Measurements from ENCODE around the gene G0S2. TPM values are rescaled to one million over a fixed set of nuclear protein-coding genes. Genes with fewer than 3 reads are reported as not detected.

The G0S2 gene
- total and polyA plus RNA-seq, 9 of the 15 experiments (the other 6 are each of a cell fraction or from before 2014, with no cell fraction given) = 0.18 to 65.6 (median 11.4) TPM

DNA sequence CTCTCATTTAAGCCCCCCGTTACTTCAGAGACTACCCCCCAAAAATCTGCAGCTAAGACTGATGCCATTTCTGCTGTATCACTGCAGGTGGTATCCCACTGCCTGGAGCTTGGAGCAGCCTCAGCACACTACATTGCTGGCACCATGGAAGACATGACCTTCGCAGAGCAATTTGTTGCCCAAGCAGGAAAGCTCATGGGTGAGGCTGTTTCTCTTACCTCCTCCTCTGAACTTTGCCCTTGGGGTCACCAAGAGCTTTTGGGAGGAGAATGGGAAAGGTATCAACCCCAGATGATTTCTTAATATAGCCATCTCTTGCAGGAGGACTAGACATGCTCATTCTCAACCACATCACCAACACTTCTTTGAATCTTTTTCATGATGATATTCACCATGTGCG is 31.4 kb downstream of the G0S2 start:
- CTCF ChIA-PET (ENCODE audit: low intra/inter-chr PET ratio) = no interaction called here
- TF ChIP-seq, protein P1, sequence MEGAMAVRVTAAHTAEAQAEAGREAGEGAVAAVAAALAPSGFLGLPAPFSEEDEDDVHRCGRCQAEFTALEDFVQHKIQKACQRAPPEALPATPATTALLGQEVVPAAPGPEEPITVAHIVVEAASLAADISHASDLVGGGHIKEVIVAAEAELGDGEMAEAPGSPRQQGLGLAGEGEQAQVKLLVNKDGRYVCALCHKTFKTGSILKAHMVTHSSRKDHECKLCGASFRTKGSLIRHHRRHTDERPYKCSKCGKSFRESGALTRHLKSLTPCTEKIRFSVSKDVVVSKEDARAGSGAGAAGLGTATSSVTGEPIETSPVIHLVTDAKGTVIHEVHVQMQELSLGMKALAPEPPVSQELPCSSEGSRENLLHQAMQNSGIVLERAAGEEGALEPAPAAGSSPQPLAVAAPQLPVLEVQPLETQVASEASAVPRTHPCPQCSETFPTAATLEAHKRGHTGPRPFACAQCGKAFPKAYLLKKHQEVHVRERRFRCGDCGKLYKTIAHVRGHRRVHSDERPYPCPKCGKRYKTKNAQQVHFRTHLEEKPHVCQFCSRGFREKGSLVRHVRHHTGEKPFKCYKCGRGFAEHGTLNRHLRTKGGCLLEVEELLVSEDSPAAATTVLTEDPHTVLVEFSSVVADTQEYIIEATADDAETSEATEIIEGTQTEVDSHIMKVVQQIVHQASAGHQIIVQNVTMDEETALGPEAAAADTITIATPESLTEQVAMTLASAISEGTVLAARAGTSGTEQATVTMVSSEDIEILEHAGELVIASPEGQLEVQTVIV (CRISPR knock-in tag; IDR thresholded peaks at IDR 0.05; ENCODE audit: borderline replicate concordance) = no peak
- no peak for TF ChIP-seq TCF7L2 (IDR thresholded peaks at IDR 0.05; ENCODE audit: low read depth, low read length)
- TF ChIP-seq MEF2A (IDR thresholded peaks at IDR 0.05; ENCODE audit: control insufficient read depth, low read depth, low read length) = no peak
- TF ChIP-seq NUFIP1 (IDR thresholded peaks at IDR 0.05; ENCODE audit: partially characterized antibody) = no peak
- TF ChIP-seq, protein P2, sequence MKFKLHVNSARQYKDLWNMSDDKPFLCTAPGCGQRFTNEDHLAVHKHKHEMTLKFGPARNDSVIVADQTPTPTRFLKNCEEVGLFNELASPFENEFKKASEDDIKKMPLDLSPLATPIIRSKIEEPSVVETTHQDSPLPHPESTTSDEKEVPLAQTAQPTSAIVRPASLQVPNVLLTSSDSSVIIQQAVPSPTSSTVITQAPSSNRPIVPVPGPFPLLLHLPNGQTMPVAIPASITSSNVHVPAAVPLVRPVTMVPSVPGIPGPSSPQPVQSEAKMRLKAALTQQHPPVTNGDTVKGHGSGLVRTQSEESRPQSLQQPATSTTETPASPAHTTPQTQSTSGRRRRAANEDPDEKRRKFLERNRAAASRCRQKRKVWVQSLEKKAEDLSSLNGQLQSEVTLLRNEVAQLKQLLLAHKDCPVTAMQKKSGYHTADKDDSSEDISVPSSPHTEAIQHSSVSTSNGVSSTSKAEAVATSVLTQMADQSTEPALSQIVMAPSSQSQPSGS (CRISPR knock-in tag; IDR thresholded peaks at IDR 0.05) = no peak
- TF ChIP-seq, protein P3, sequence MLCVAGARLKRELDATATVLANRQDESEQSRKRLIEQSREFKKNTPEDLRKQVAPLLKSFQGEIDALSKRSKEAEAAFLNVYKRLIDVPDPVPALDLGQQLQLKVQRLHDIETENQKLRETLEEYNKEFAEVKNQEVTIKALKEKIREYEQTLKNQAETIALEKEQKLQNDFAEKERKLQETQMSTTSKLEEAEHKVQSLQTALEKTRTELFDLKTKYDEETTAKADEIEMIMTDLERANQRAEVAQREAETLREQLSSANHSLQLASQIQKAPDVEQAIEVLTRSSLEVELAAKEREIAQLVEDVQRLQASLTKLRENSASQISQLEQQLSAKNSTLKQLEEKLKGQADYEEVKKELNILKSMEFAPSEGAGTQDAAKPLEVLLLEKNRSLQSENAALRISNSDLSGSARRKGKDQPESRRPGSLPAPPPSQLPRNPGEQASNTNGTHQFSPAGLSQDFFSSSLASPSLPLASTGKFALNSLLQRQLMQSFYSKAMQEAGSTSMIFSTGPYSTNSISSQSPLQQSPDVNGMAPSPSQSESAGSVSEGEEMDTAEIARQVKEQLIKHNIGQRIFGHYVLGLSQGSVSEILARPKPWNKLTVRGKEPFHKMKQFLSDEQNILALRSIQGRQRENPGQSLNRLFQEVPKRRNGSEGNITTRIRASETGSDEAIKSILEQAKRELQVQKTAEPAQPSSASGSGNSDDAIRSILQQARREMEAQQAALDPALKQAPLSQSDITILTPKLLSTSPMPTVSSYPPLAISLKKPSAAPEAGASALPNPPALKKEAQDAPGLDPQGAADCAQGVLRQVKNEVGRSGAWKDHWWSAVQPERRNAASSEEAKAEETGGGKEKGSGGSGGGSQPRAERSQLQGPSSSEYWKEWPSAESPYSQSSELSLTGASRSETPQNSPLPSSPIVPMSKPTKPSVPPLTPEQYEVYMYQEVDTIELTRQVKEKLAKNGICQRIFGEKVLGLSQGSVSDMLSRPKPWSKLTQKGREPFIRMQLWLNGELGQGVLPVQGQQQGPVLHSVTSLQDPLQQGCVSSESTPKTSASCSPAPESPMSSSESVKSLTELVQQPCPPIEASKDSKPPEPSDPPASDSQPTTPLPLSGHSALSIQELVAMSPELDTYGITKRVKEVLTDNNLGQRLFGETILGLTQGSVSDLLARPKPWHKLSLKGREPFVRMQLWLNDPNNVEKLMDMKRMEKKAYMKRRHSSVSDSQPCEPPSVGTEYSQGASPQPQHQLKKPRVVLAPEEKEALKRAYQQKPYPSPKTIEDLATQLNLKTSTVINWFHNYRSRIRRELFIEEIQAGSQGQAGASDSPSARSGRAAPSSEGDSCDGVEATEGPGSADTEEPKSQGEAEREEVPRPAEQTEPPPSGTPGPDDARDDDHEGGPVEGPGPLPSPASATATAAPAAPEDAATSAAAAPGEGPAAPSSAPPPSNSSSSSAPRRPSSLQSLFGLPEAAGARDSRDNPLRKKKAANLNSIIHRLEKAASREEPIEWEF (CRISPR knock-in tag; IDR thresholded peaks at IDR 0.05) = no peak
- TF ChIP-seq SP2 (IDR thresholded peaks at IDR 0.05; ENCODE audit: extremely low read depth, low read depth, low read length, poor library complexity, severe bottlenecking) = no peak
- TF ChIP-seq, protein P4, sequence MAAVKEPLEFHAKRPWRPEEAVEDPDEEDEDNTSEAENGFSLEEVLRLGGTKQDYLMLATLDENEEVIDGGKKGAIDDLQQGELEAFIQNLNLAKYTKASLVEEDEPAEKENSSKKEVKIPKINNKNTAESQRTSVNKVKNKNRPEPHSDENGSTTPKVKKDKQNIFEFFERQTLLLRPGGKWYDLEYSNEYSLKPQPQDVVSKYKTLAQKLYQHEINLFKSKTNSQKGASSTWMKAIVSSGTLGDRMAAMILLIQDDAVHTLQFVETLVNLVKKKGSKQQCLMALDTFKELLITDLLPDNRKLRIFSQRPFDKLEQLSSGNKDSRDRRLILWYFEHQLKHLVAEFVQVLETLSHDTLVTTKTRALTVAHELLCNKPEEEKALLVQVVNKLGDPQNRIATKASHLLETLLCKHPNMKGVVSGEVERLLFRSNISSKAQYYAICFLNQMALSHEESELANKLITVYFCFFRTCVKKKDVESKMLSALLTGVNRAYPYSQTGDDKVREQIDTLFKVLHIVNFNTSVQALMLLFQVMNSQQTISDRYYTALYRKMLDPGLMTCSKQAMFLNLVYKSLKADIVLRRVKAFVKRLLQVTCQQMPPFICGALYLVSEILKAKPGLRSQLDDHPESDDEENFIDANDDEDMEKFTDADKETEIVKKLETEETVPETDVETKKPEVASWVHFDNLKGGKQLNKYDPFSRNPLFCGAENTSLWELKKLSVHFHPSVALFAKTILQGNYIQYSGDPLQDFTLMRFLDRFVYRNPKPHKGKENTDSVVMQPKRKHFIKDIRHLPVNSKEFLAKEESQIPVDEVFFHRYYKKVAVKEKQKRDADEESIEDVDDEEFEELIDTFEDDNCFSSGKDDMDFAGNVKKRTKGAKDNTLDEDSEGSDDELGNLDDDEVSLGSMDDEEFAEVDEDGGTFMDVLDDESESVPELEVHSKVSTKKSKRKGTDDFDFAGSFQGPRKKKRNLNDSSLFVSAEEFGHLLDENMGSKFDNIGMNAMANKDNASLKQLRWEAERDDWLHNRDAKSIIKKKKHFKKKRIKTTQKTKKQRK (IDR thresholded peaks at IDR 0.05; ENCODE audit: borderline replicate concordance, low read depth, low read length) = no peak
- TF ChIP-seq SPI1 (IDR thresholded peaks at IDR 0.05; ENCODE audit: borderline replicate concordance, low read depth, low read length) = no peak

More for the DNA sequence above, 31.4 kb downstream of the G0S2 start:
- ATAC-seq = no peak
- no peaks in the 10 kb centered on the region for H4K20me1 ChIP-seq (replicated peaks; ENCODE audit: control insufficient read depth, insufficient read depth, low read length)
- intact Hi-C loops (cut with micrococcal nuclease) = no loop called here
- no peaks in the 10 kb centered on the region for H3K4me1 ChIP-seq (replicated peaks in 1 of 2; ENCODE audit: control insufficient read depth in 2 of 2, insufficient read depth in 2 of 2, low read length in 2 of 2)
- H3K4me2 ChIP-seq (ENCODE audit: insufficient read depth, low read length) = no peak overlapping the region
- no peaks in the 10 kb centered on the region for H3K79me2 ChIP-seq (ENCODE audit: control insufficient read depth, insufficient read depth, low read length)
- no peak overlapping the region for H2AFZ ChIP-seq (ENCODE audit: low read depth, low read length)
- no peak for FAIRE-seq
- no peak overlapping the region for H3K4me3 ChIP-seq
- no peak overlapping the region for H3K27ac ChIP-seq (ENCODE audit: extremely low read depth, low read depth, low read length)
- in situ Hi-C loops (cut with MboI) = no loop called here
- no peak for DNase-seq (ENCODE audit: extremely low read depth in 1 of 4, low spot score in 3 of 4)
- H3K36me3 ChIP-seq (ENCODE audit: control insufficient read depth, insufficient read depth, low read length) = no peaks in the 10 kb centered on the region
- no TSS peak for BruUV-seq (replicated peaks)
- POLR2A ChIA-PET = interaction anchor here (1.0 kb wide), 1 partner anchor 40 kb away, joined by 4 read pairs; no protein-coding TSS in a partner anchor
- H3K27me3 ChIP-seq (ENCODE audit: control insufficient read depth in 2 of 2, insufficient read depth in 2 of 2, low read length in 2 of 2) = peaks cover 8 to 10% of the 10 kb centered on the region in 2 experiments; a peak in 4 of 5 replicates
- no peaks in the 10 kb centered on the region for H3K9me1 ChIP-seq (ENCODE audit: control insufficient read depth, insufficient read depth, low read length)
- 0% methylated on average over 3 of the region's 3 CpGs for WGBS (ENCODE audit: insufficient coverage, low coverage, missing lambda C conversion rate)
- H3K9me3 ChIP-seq (replicated peaks; ENCODE audit: control insufficient read depth, insufficient read depth, low read depth, low read length) = no peaks in the 10 kb centered on the region
- no peak overlapping the region for H3K9ac ChIP-seq (ENCODE audit: insufficient read depth in 1 of 2, low read depth in 2 of 2, low read length in 2 of 2)

All from K562 (cell line).